ENCODE measurements around the gene INPP5A. TPM values are rescaled to one million over a fixed set of nuclear protein-coding genes. Genes with fewer than 3 reads are reported as not detected.

INPP5A gene
- total and polyA plus RNA-seq, 2 of the 13 experiments (the other 11 are each of a cell fraction or from before 2014, with no cell fraction given) = 17.5 to 37.9 TPM

DNA sequence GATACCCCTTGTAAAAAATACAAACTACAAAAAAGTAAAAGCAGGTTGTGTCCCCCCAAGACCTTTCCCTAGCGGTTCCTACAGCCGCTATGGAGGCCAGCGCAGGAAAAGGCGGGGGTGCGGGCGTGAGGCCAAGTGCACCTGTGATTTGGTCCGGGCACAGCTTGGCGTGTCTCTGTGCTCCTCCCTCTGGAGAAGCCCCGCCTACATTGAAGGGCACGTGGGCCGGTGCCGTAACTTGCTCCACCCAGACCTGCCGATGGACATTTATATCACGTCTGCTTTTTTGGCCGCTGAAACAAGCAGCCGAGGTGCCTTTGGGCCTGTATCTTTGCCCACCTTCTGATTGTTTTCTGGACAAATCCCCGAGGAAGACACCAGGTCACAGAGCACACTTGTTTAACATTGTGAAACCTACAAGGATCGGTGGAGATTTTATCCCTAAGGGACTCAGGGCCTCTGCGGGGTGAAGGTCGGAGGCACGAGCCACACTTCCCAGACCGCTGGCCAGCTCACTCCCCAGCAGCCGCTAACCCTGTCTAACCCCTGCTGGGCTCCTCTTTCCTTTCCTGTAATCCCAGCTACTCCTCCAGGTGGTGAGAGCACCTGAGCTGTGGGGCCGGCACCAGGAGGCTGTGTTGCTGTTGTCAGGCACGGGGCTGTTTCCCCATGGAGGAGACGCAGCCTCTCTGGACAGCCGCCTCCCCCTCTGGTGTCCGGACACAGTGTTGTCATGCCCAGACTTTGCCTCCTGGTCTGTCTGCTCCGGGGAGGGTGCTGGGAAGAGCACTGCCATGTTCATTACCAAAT, 18.8 kb upstream of the INPP5A start (continued):
- TF ChIP-seq, protein P1, sequence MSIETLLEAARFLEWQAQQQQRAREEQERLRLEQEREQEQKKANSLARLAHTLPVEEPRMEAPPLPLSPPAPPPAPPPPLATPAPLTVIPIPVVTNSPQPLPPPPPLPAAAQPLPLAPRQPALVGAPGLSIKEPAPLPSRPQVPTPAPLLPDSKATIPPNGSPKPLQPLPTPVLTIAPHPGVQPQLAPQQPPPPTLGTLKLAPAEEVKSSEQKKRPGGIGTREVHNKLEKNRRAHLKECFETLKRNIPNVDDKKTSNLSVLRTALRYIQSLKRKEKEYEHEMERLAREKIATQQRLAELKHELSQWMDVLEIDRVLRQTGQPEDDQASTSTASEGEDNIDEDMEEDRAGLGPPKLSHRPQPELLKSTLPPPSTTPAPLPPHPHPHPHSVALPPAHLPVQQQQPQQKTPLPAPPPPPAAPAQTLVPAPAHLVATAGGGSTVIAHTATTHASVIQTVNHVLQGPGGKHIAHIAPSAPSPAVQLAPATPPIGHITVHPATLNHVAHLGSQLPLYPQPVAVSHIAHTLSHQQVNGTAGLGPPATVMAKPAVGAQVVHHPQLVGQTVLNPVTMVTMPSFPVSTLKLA (IDR thresholded peaks at IDR 0.05) = peak; percentile 60; the same call in 1 of the 2 replicates
- peak; percentile 8; the same call in 1 of the 2 replicates for TF ChIP-seq RXRB (CRISPR knock-in tag; IDR thresholded peaks at IDR 0.05; ENCODE audit: borderline replicate concordance)
- TF ChIP-seq, protein P2, sequence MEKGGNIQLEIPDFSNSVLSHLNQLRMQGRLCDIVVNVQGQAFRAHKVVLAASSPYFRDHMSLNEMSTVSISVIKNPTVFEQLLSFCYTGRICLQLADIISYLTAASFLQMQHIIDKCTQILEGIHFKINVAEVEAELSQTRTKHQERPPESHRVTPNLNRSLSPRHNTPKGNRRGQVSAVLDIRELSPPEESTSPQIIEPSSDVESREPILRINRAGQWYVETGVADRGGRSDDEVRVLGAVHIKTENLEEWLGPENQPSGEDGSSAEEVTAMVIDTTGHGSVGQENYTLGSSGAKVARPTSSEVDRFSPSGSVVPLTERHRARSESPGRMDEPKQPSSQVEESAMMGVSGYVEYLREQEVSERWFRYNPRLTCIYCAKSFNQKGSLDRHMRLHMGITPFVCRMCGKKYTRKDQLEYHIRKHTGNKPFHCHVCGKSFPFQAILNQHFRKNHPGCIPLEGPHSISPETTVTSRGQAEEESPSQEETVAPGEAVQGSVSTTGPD (CRISPR knock-in tag; IDR thresholded peaks at IDR 0.05) = 0 out of 2 replicates have a peak, but pooled peaks have one; percentile 0
- TF ChIP-seq KDM5A (IDR thresholded peaks at IDR 0.05; ENCODE audit: borderline replicate concordance, low read length) = no peak
- TF ChIP-seq NFE2L1 (CRISPR knock-in tag; IDR thresholded peaks at IDR 0.05; ENCODE audit: borderline replicate concordance) = no peak
- 0 out of 2 replicates have a peak, but pooled peaks have one; percentile 11 for TF ChIP-seq HDAC2 (CRISPR knock-in tag; IDR thresholded peaks at IDR 0.05)
- TF ChIP-seq ZNF569 (CRISPR knock-in tag; IDR thresholded peaks at IDR 0.05; ENCODE audit: borderline replicate concordance) = no peak
- TF ChIP-seq, protein P3, sequence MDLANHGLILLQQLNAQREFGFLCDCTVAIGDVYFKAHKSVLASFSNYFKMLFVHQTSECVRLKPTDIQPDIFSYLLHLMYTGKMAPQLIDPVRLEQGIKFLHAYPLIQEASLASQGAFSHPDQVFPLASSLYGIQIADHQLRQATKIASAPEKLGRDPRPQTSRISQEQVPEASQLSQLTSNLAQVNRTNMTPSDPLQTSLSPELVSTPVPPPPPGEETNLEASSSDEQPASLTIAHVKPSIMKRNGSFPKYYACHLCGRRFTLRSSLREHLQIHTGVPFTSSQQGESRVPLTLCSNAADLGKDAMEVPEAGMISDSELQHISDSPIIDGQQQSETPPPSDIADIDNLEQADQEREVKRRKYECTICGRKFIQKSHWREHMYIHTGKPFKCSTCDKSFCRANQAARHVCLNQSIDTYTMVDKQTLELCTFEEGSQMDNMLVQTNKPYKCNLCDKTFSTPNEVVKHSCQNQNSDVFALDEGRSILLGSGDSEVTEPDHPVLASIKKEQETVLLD (CRISPR knock-in tag; IDR thresholded peaks at IDR 0.05; ENCODE audit: low read depth) = no peak
- TF ChIP-seq ELF3 (CRISPR knock-in tag; IDR thresholded peaks at IDR 0.05) = no peak
- no peak; the same call in 1 of the 2 replicates for TF ChIP-seq ZBTB20 (CRISPR knock-in tag; IDR thresholded peaks at IDR 0.05; ENCODE audit: borderline replicate concordance, low read depth)
- no peak for TF ChIP-seq SMARCC2 (IDR thresholded peaks at IDR 0.05)
- TF ChIP-seq, protein P4, sequence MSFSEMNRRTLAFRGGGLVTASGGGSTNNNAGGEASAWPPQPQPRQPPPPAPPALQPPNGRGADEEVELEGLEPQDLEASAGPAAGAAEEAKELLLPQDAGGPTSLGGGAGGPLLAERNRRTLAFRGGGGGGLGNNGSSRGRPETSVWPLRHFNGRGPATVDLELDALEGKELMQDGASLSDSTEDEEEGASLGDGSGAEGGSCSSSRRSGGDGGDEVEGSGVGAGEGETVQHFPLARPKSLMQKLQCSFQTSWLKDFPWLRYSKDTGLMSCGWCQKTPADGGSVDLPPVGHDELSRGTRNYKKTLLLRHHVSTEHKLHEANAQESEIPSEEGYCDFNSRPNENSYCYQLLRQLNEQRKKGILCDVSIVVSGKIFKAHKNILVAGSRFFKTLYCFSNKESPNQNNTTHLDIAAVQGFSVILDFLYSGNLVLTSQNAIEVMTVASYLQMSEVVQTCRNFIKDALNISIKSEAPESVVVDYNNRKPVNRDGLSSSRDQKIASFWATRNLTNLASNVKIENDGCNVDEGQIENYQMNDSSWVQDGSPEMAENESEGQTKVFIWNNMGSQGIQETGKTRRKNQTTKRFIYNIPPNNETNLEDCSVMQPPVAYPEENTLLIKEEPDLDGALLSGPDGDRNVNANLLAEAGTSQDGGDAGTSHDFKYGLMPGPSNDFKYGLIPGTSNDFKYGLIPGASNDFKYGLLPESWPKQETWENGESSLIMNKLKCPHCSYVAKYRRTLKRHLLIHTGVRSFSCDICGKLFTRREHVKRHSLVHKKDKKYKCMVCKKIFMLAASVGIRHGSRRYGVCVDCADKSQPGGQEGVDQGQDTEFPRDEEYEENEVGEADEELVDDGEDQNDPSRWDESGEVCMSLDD (CRISPR knock-in tag; IDR thresholded peaks at IDR 0.05; ENCODE audit: borderline replicate concordance) = no peak
- TF ChIP-seq ZFP62 (CRISPR knock-in tag; IDR thresholded peaks at IDR 0.05) = no peak
- TF ChIP-seq, protein P5, sequence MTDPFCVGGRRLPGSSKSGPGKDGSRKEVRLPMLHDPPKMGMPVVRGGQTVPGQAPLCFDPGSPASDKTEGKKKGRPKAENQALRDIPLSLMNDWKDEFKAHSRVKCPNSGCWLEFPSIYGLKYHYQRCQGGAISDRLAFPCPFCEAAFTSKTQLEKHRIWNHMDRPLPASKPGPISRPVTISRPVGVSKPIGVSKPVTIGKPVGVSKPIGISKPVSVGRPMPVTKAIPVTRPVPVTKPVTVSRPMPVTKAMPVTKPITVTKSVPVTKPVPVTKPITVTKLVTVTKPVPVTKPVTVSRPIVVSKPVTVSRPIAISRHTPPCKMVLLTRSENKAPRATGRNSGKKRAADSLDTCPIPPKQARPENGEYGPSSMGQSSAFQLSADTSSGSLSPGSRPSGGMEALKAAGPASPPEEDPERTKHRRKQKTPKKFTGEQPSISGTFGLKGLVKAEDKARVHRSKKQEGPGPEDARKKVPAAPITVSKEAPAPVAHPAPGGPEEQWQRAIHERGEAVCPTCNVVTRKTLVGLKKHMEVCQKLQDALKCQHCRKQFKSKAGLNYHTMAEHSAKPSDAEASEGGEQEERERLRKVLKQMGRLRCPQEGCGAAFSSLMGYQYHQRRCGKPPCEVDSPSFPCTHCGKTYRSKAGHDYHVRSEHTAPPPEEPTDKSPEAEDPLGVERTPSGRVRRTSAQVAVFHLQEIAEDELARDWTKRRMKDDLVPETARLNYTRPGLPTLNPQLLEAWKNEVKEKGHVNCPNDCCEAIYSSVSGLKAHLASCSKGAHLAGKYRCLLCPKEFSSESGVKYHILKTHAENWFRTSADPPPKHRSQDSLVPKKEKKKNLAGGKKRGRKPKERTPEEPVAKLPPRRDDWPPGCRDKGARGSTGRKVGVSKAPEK (CRISPR knock-in tag; IDR thresholded peaks at IDR 0.05; ENCODE audit: borderline replicate concordance) = no peak
- no peak for TF ChIP-seq ZNF160 (CRISPR knock-in tag; IDR thresholded peaks at IDR 0.05)
- no peak for TF ChIP-seq TCF7L2 (IDR thresholded peaks at IDR 0.05; ENCODE audit: low read depth, low read length)
- TF ChIP-seq ZNF670 (CRISPR knock-in tag; IDR thresholded peaks at IDR 0.05; ENCODE audit: borderline replicate concordance) = no peak
- TF ChIP-seq KDM2A (CRISPR knock-in tag; IDR thresholded peaks at IDR 0.05; ENCODE audit: borderline replicate concordance, low read depth) = no peak

Data from HepG2 (cell line).